ENCODE results near the gene KRTAP4-1.

- TF ChIP-seq EZH2 (IDR thresholded peaks at IDR 0.05; ENCODE audit: low read depth) (no peak), CTCF (conservative IDR thresholded peaks at IDR 0.05) (no peak)
Measured at GRCh38 chr17:41167561-41167960, 17.1 kb downstream of the KRTAP4-1 start.

Data from PC-9 (cell line).